ENCODE measurements around the gene CDK4.

DNA sequence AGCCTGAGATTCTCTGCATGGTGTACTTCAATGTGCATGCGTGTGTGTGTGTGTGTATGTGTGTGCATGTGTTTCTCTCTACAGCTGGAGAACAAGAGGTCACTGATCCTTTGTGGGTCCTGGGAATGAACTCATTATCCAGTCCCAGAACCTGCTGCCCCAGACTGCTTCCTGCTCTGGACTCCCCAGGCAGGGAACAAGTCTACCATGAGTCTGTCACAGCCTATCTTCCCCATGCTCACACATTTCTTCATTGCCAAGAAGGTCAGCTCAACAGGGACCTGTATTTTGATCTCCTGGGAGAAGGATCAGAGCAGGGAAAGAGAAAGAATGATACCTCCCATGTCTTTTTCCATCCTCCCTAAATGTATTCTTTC is 10.7 kb downstream of the CDK4 start:
- TF ChIP-seq FOXA1 (IDR thresholded peaks at IDR 0.05) (no peak), SP1 (IDR thresholded peaks at IDR 0.05) (no peak), HDGF (IDR thresholded peaks at IDR 0.05; ENCODE audit: borderline replicate concordance) (no peak)

Data from HEK293T (cell line).